HepG2 (cell line): ENCODE measurements around the gene PPP1R1B. TPM values are rescaled to one million over a fixed set of nuclear protein-coding genes. Genes with fewer than 3 reads are reported as not detected.
A peak's percentile ranks its signal among the peaks of the same experiment; 100 is the strongest.

ENCODE experiments used
- ATAC-seq: fragments of 200-7000 bp; cut with Tn5 transposase; 3 replicates; pipeline ENCODE4 v1.9.1; 2020; ENCODE audit warnings: mild to moderate bottlenecking, moderate library complexity
- BruUV-seq: library from RNA; stranded (reverse); fragments of 400-500 nt; replicated peaks from 2 replicates; lab custom pipeline; 2021; lab: Mats Ljungman, UMichigan
- CTCF ChIA-PET: fragments of 300-600 bp; formaldehyde crosslinking; extraction: SDS; loops from one replicate; lab custom pipeline; 2021; ENCODE audit warnings: low total read pairs, inconsistent platforms, low intra/inter-chr PET ratio; lab: Yijun Ruan, JAX
- POLR2A ChIA-PET: fragments of 350-600 bp; sonication (Branson Sonifier 250); formaldehyde crosslinking; loops from one replicate; lab custom pipeline; 2020; ENCODE audit warnings: antibody characterized with exemption, inconsistent platforms; lab: Yijun Ruan, JAX
- DNase-seq: peaks from one replicate; pipeline ENCODE4 v3.0.0-alpha.2; 2015; ENCODE audit warnings: low spot score
- FAIRE-seq: peaks from 3 replicates; lab custom pipeline; 2011; peaks lifted over from hg19 to GRCh38; lab: Jason Lieb, UNC
- H2AFZ ChIP-seq: one replicate; pipeline ENCODE4 v1.6.1; 2011; ENCODE audit warnings: low read length, inconsistent platforms
- H3K27ac ChIP-seq: fragments of 300-600 bp; 3 replicates; pipeline ENCODE4 v1.8.0; 2011; ENCODE audit warnings: mixed run types, mild to moderate bottlenecking, mixed read lengths, low read length, inconsistent platforms; ENCODE audit not compliant: insufficient read depth; ENCODE audit errors: extremely low read length
- H3K27me3 ChIP-seq, 2 experiments: fragments of 200-600 bp in 1 of 2; 2 replicates in 1 of 2; 3 replicates in 1 of 2; pipeline versions ENCODE4 v1.6.0 to v1.8.0; 2011; ENCODE audit warnings: low read length in 2 of 2, mild to moderate bottlenecking in 2 of 2, moderate library complexity in 2 of 2, inconsistent platforms in 1 of 2; ENCODE audit not compliant: insufficient read depth in 2 of 2, control insufficient read depth in 1 of 2
- H3K36me3 ChIP-seq, 2 experiments: fragments of 200-600 bp in 1 of 2; replicated peaks in 1 of 2; 2 replicates in 1 of 2; 3 replicates in 1 of 2; pipeline versions ENCODE4 v1.5.1 to v1.8.0; 2011; ENCODE audit warnings: low read length in 2 of 2, inconsistent platforms in 1 of 2; ENCODE audit not compliant: insufficient read depth in 2 of 2, control insufficient read depth in 1 of 2
- H3K4me1 ChIP-seq: 2 replicates; pipeline ENCODE4 v1.5.1; 2012; ENCODE audit warnings: low read length, inconsistent platforms; ENCODE audit not compliant: insufficient read depth
- H3K4me2 ChIP-seq: 2 replicates; pipeline ENCODE4 v1.6.0; 2011; ENCODE audit warnings: low read depth, low read length, inconsistent platforms
- H3K4me3 ChIP-seq, 3 experiments: fragments of 200-600 bp in 1 of 3; sonication (generic), shearing (Covaris generic) in 1 of 3; replicated peaks in 1 of 3; 2 replicates each; pipeline ENCODE4 v1.5.1; 2011 to 2016; ENCODE audit warnings: low read length in 3 of 3, inconsistent platforms in 2 of 3, low read depth in 2 of 3, mild to moderate bottlenecking in 2 of 3, control low read depth in 1 of 3, mixed read lengths in 1 of 3; ENCODE audit not compliant: insufficient read depth in 1 of 3
- H3K79me2 ChIP-seq: one replicate; pipeline ENCODE4 v1.6.1; 2011; ENCODE audit warnings: low read length, inconsistent platforms; ENCODE audit not compliant: insufficient read depth
- H3K9ac ChIP-seq: 2 replicates; pipeline ENCODE4 v1.6.0; 2011; ENCODE audit warnings: mild to moderate bottlenecking, low read depth, low read length, inconsistent platforms; ENCODE audit not compliant: insufficient read depth
- H3K9me3 ChIP-seq: 2 replicates; pipeline ENCODE4 v1.5.1; 2012; ENCODE audit warnings: mild to moderate bottlenecking, low read length
- H4K20me1 ChIP-seq: 2 replicates; pipeline ENCODE4 v1.6.0; 2011; ENCODE audit warnings: inconsistent platforms, mild to moderate bottlenecking, low read length, moderate library complexity; ENCODE audit not compliant: insufficient read depth
- ADNP ChIP-seq: sonication (generic); formaldehyde crosslinking; IDR thresholded peaks from 2 replicates; pipeline ENCODE4 v1.4.0; 2020; ENCODE audit warnings: missing genetic modification reagents
- PCBP1 ChIP-seq: fragments of 200-400 bp; formaldehyde crosslinking; IDR thresholded peaks from 2 replicates; pipeline ENCODE4 v1.6.1; 2017; ENCODE audit warnings: mild to moderate bottlenecking, low read depth, low read length, borderline replicate concordance
- RXRB ChIP-seq: IDR thresholded peaks from 2 replicates; pipeline ENCODE4 v1.6.1; 2016; ENCODE audit warnings: borderline replicate concordance, missing genetic modification reagents, missing compliant biosample characterization
- ZNF281 ChIP-seq: sonication (generic); formaldehyde crosslinking; IDR thresholded peaks from 2 replicates; pipeline ENCODE4 v1.4.0; 2020; ENCODE audit warnings: missing genetic modification reagents, borderline replicate concordance
- ZNF296 ChIP-seq: sonication (generic); formaldehyde crosslinking; conservative IDR thresholded peaks from 2 replicates; pipeline ENCODE4 v1.5.0; 2020; ENCODE audit warnings: mild to moderate bottlenecking, missing genetic modification reagents
- ZNF646 ChIP-seq: sonication (generic); formaldehyde crosslinking; IDR thresholded peaks from 2 replicates; pipeline ENCODE4 v1.9.0; 2021; ENCODE audit warnings: mild to moderate bottlenecking, missing genetic modification reagents
- ZNF75D ChIP-seq: sonication (generic); formaldehyde crosslinking; IDR thresholded peaks from 2 replicates; pipeline ENCODE4 v1.8.1; 2023; ENCODE audit warnings: missing genetic modification reagents, mild to moderate bottlenecking, borderline replicate concordance
- WGBS: methylation state at CpG from one replicate; pipeline ENCODE4 v1.1.6; 2017; ENCODE audit warnings: low lambda C conversion rate; 5-methylcytosine and 5-hydroxymethylcytosine counted together
- in situ Hi-C: cut with HindIII; loops from 2 replicates; pipeline ENCODE4 v1.10.0; 2017; ENCODE audit warnings: low pct_unique_long_range_greater_than_20kb; ENCODE audit not compliant: extremely low pct_ligation_motif_present
- intact Hi-C: fragments of 100-400 bp; cut with micrococcal nuclease; formaldehyde crosslinking; loops from one replicate; pipeline ENCODE4 v1.10.0; 2022; ENCODE audit not compliant: unreplicated experiment
- polyA plus RNA-seq, 8 experiments: library from polyadenylated mRNA; depleted of rRNA in 3 of 8; stranded (reverse) in 7 of 8; unstranded in 1 of 8; fragments of >200 nt; fragmentation: Illumina TruSeq in 4 of 8; extraction: Trizol in 4 of 8; gene quantifications; 2 replicates each; pipeline versions ENCODE4 v1.2.1 to v1.2.3, GENCODE V29; 2011 to 2016; ENCODE audit warnings: low read depth in 4 of 8, missing spikeins in 1 of 8, mixed read lengths in 1 of 8; ENCODE audit not compliant: insufficient read depth in 1 of 8
- total RNA-seq, 5 experiments: library from RNA; depleted of rRNA; stranded (reverse); fragments of >200 nt; fragmentation: Illumina TruSeq; extraction: Trizol; gene quantifications; 2 replicates each; pipeline ENCODE4 v1.2.3, GENCODE V29; 2016; ENCODE audit warnings: low read depth in 1 of 5

PPP1R1B gene
- total and polyA plus RNA-seq, 2 of the 13 experiments (the other 11 are each of a cell fraction or from before 2014, with no cell fraction given): 0.08 TPM; not detected in 1

DNA sequence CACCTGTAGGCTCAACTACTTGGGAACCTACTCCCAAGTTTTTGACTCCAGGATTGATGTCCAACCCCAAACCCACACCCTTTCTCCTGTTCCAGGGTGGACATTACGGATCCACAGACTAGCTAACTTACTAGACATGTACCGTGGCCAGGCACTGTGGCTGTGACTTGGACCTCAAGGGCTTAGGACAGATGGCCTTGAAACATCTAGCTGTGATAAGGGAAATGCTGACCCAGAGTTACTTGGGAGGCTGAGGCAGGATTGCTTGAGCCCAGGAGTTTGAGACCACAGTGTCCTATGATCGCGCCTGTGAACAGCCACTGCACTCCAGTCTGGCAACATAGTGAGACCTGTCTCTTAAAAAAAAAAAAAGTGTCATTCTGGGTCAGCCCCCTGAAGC lies 14.3 kb downstream of the PPP1R1B start:
- H3K79me2 ChIP-seq: peaks cover 60% of the 10 kb centered on the region
- ChIA-PET CTCF (no interaction called here), POLR2A (no interaction called here)
- peaks cover 0 to 2% of the 10 kb centered on the region in 2 experiments; a peak in 2 of 5 replicates for H3K36me3 ChIP-seq
- no peaks in the 10 kb centered on the region for H3K9me3 ChIP-seq
- BruUV-seq: no TSS peak
- no peak overlapping the region for H3K9ac ChIP-seq
- TF ChIP-seq ZNF75D (CRISPR knock-in tag) (0 out of 2 replicates have a peak, but pooled peaks have one; percentile 4), ADNP (CRISPR knock-in tag) (no peak)
- no peak for FAIRE-seq
- ATAC-seq: no peak
- H3K4me3 ChIP-seq: no peak overlapping the region
- no peak for DNase-seq
- intact Hi-C loops: no loop called here
- peaks cover 63% of the 10 kb centered on the region for H3K4me1 ChIP-seq
- in situ Hi-C loops: no loop called here
- no peak overlapping the region for H3K27ac ChIP-seq
- no peak overlapping the region for H3K4me2 ChIP-seq
- no peaks in the 10 kb centered on the region; a peak in 1 of 5 replicates for H3K27me3 ChIP-seq
- 92% methylated on average over 4 of the region's 4 CpGs for WGBS
- peaks cover 3% of the 10 kb centered on the region for H4K20me1 ChIP-seq
- no peak overlapping the region for H2AFZ ChIP-seq

- H3K4me3 ChIP-seq: no peak overlapping the region
- in situ Hi-C loops (no loop called here), intact Hi-C loops (no loop called here)
- H3K27me3 ChIP-seq: no peaks in the 10 kb centered on the region; a peak in 1 of 5 replicates
- no peak overlapping the region for H2AFZ ChIP-seq
- no peak overlapping the region for H3K9ac ChIP-seq
- H3K79me2 ChIP-seq: peaks cover 60% of the 10 kb centered on the region
- peaks cover 0 to 2% of the 10 kb centered on the region in 2 experiments; a peak in 2 of 5 replicates for H3K36me3 ChIP-seq
- peaks cover 3% of the 10 kb centered on the region for H4K20me1 ChIP-seq
- WGBS: 92% methylated on average over 7 of the region's 7 CpGs
- POLR2A ChIA-PET: no interaction called here
- no peaks in the 10 kb centered on the region for H3K9me3 ChIP-seq
- no peak for FAIRE-seq
- CTCF ChIA-PET: no interaction called here
- no peak overlapping the region for H3K4me2 ChIP-seq
- DNase-seq: no peak
- no peak overlapping the region for H3K27ac ChIP-seq
- H3K4me1 ChIP-seq: peaks cover 56% of the 10 kb centered on the region
- BruUV-seq: no TSS peak
- ATAC-seq: no peak
- TF ChIP-seq PCBP1: no peak
- TF ChIP-seq RXRB (CRISPR knock-in tag): no peak
- no peak for TF ChIP-seq ZNF296
- TF ChIP-seq ZNF646 (CRISPR knock-in tag): no peak
- no peak for TF ChIP-seq ZNF281 (CRISPR knock-in tag)
Measured at GRCh38 chr17:39641883-39642282, 15.1 kb downstream of the PPP1R1B start.
